Activated T-helper 17 cell treated with anti-CD3 and anti-CD28 coated beads, Interleukin-2, amount 50 U/mL, for 72 hours (primary cell): ENCODE data around the gene C1QTNF7. TPM values are rescaled to one million over a fixed set of nuclear protein-coding genes. Genes with fewer than 3 reads are reported as not detected.
A peak's percentile ranks its signal among the peaks of the same experiment; 100 is the strongest.

ENCODE experiments used
- ATAC-seq: fragments of 150-1000 bp; cut with Tn5 transposase; replicated peaks from 2 replicates; pipeline ENCODE4 v1.10.0; 2021; ENCODE audit warnings: mild to moderate bottlenecking, moderate library complexity
- H3K27ac Mint-ChIP-seq: one replicate; pipeline ENCODE4 v1.8.0; 2022; ENCODE audit warnings: mixed read lengths
- H3K27me3 Mint-ChIP-seq: one replicate; pipeline ENCODE4 v1.8.0; 2022; ENCODE audit warnings: mixed read lengths
- H3K36me3 Mint-ChIP-seq: one replicate; pipeline ENCODE4 v1.8.0; 2022; ENCODE audit warnings: low read depth, mild to moderate bottlenecking, mixed read lengths
- H3K4me1 Mint-ChIP-seq: one replicate; pipeline ENCODE4 v1.8.0; 2022; ENCODE audit warnings: mixed read lengths
- H3K4me3 Mint-ChIP-seq: one replicate; pipeline ENCODE4 v1.8.0; 2022; ENCODE audit warnings: mild to moderate bottlenecking, mixed read lengths
- H3K9me3 Mint-ChIP-seq: one replicate; pipeline ENCODE4 v1.8.0; 2022; ENCODE audit warnings: mixed read lengths
- total RNA-seq, 2 donors: library from RNA; stranded (reverse); gene quantifications; one replicate each; pipeline ENCODE4 v1.2.3, GENCODE V29; 2022

Gene C1QTNF7
- total RNA-seq, 2 donors from 2014 or later: not detected

DNA sequence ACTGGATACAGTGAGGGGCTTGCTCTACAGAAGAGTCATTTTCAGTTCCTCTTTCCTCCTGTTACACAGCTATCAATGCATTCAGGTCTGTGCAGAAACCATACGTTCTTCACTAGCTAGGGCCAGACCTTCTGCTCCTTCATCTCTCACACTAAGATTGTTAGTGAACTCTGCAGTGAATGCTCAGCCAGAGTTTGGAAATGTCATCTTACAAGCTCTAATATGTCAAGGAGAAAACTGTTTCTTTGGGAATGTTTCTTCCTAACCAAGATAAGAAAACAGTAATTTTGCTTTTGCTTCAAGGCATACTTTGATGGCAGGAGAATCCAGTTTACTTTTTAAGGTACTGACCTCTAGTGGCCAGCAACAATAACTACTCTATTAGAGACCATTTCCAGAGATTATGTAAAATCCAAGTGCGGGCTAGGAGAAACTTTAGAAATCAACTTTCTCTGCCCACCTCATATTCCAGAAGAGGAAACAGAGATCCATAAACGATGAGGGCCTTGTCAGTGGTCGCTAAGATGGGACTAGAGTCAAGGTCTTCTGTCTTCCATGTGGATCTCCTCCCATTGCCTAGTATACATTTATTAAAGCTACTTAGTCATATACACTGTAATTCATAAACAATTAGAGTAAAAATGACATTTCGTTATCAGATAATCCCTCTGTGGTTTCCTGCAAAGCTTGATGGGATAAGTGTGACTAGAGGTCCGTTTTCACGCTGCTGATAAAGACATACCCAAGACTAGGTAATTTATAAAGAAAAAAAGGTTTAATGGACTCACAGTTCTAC is 29.8 kb downstream of the C1QTNF7 start:
- H3K27ac Mint-ChIP-seq: no peak overlapping the region
- no peak for ATAC-seq
- no peak overlapping the region for H3K4me3 Mint-ChIP-seq
- no peaks in the 10 kb centered on the region for H3K36me3 Mint-ChIP-seq
- no peaks in the 10 kb centered on the region for H3K9me3 Mint-ChIP-seq
- no peaks in the 10 kb centered on the region for H3K4me1 Mint-ChIP-seq
- no peaks in the 10 kb centered on the region for H3K27me3 Mint-ChIP-seq

DNA sequence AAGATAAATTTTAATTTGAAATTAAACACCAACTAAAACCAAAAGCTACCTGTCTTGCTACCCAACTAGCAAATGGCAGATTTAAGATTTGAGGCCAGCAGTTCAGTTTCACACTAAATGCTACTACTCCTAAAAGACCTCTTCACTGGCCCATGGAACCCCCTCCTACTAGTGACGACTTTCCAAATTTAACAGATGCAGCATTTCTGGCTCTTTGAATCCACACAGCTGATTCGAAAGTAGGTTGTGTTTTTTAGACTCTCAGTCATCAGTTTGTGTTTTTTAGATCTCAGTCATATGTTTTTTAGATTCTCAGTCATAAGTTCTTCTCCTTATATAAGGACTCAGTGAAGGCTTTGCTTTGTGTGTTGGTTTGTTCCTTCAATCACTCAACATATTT is 30.8 kb downstream of the C1QTNF7 start:
- H3K4me1 Mint-ChIP-seq: no peaks in the 10 kb centered on the region
- no peak for ATAC-seq
- no peaks in the 10 kb centered on the region for H3K36me3 Mint-ChIP-seq
- no peaks in the 10 kb centered on the region for H3K9me3 Mint-ChIP-seq
- no peaks in the 10 kb centered on the region for H3K27me3 Mint-ChIP-seq
- H3K27ac Mint-ChIP-seq: no peak overlapping the region
- H3K4me3 Mint-ChIP-seq: no peak overlapping the region

DNA sequence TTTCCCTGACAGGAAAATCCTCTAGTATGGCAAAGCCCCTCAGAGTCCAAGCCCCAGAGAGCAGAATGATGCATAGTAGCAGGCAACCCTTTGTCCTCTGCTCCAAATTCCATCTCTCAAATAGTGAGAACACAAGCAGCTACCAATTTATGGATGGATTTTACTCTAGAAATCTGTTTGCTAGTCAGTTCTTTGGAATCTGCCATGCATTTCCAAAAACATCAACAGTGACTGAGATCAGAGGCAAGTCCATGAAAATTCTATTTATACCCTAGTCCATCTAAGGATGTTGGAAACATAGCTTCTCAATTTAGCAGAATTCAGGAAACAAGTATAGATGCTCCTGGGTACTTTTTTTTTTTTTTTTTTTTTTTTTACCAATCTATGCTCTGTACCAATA is 31.9 kb downstream of the C1QTNF7 start:
- Mint-ChIP-seq H3K9me3 (no peaks in the 10 kb centered on the region), H3K4me3 (no peak overlapping the region), H3K36me3 (no peaks in the 10 kb centered on the region), H3K27me3 (no peaks in the 10 kb centered on the region), H3K27ac (no peak overlapping the region), H3K4me1 (no peaks in the 10 kb centered on the region)
- no peak for ATAC-seq

DNA sequence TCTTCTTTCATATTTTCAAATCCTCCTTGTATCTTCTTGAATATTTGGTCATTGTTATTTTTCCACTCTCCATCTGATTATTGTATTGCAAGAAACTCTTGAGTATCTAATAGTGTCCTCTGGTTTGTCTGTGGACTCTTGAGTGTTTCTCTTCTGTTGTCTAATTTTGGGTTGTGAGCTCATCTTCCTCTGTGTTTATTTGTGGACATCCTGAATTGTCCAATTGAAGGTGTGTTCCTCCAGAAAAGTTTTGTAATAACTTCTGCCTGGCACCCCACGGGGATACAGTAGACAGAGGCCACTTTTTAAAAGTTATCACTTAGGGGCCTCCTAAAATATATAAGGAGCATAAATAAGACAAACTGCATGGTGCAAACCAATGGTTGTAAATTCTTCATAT is 38.8 kb downstream of the C1QTNF7 start:
- H3K27ac Mint-ChIP-seq: no peak overlapping the region
- peaks cover 6% of the 10 kb centered on the region for H3K4me1 Mint-ChIP-seq
- H3K36me3 Mint-ChIP-seq: no peaks in the 10 kb centered on the region
- no peaks in the 10 kb centered on the region for H3K27me3 Mint-ChIP-seq
- no peaks in the 10 kb centered on the region for H3K9me3 Mint-ChIP-seq
- H3K4me3 Mint-ChIP-seq: no peak overlapping the region
- ATAC-seq: no peak

DNA sequence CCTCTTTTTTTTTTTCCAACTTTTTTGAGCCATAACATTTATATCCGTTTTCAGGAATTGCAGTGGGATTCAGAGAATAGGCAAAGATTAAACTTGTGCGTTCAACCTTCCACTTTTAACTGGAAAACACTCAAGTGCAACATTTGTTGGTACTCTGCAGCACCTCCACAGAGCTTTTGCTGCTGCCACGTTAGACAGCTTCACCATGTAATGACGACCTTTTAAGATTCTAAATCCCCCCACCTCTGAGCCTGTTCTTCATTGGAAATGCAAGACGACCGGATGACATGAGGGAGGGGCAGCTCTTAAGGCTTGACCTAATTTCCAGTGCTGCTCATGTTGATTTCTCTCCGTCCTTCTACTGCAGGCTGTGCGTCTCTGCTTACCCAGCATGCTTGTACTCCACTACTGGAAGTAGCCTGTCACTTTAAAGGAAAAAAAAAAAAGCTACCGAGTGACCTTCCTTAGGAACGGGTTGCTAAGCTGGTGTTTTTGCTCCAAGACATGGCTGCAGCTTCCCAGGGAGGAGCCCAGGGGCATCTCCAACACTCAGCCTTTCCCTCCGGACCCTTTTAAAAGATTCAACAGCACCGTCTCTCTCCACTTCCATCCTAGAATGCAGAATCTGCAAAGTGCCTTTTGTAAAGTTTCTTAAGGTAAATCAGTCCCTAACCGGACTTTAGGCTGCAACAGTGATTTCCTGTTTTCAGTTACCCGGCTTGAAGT is 41.7 kb downstream of the C1QTNF7 start, which contains the start of gene CC2D2A:
Gene CC2D2A, plus strand, starts transcription at position 481 of the 726 bp plus-strand sequence. CDS start 6,051 bp downstream, outside the sequence.
- peak; percentile 31 for ATAC-seq
- no peaks in the 10 kb centered on the region for H3K36me3 Mint-ChIP-seq
- no peaks in the 10 kb centered on the region for H3K27me3 Mint-ChIP-seq
- peaks cover 6% of the 10 kb centered on the region for H3K4me1 Mint-ChIP-seq
- H3K27ac Mint-ChIP-seq: peak within 1 kb of the TSS; percentile 30
- H3K9me3 Mint-ChIP-seq: no peaks in the 10 kb centered on the region
- peak within 1 kb of the TSS; percentile 71 for H3K4me3 Mint-ChIP-seq

DNA sequence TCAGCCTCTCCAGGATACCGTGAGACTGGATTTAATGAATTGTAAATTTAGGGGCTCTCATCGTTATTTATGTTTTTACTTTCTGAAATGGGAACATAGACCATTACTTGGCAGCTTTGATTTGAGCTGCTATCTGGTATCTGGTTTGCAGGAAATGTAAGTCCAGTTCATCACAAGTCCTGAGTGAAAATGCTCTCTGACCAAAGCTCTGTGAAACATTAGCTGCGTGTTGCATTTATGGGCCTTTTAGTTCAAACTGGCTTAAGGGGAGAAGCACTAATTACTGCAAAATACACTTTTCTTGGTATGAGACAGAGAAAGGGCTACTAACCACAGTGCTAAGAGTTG is 42.3 kb downstream of the C1QTNF7 start:
- Mint-ChIP-seq H3K27ac (peak overlapping the region; percentile 30), H3K36me3 (no peaks in the 10 kb centered on the region), H3K4me1 (peaks cover 6% of the 10 kb centered on the region), H3K9me3 (no peaks in the 10 kb centered on the region), H3K4me3 (peak overlapping the region; percentile 71), H3K27me3 (no peaks in the 10 kb centered on the region)
- ATAC-seq: no peak

DNA sequence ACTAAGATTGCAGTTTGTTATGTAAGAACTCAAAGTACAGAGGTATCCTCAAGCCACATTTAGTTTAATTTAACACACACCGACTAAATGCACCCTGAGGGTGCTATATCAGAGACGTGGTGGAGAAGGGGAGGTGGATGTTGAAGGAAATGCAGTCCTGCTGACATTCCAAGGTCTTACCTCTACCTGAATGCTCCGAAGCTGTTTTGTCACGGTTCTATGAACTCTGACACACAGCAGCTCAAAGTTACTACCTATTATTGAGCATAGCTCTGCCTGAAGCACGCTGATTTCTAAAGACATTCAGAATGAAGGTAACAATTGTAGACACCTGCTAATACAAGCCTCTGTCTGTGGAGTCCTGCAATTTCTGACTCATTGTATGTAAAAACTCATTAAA is 48.6 kb downstream of the C1QTNF7 start:
- H3K27me3 Mint-ChIP-seq: no peaks in the 10 kb centered on the region
- no peak overlapping the region for H3K27ac Mint-ChIP-seq
- no peak overlapping the region for H3K4me3 Mint-ChIP-seq
- H3K4me1 Mint-ChIP-seq: no peaks in the 10 kb centered on the region
- ATAC-seq: no peak
- H3K36me3 Mint-ChIP-seq: no peaks in the 10 kb centered on the region
- H3K9me3 Mint-ChIP-seq: no peaks in the 10 kb centered on the region

DNA sequence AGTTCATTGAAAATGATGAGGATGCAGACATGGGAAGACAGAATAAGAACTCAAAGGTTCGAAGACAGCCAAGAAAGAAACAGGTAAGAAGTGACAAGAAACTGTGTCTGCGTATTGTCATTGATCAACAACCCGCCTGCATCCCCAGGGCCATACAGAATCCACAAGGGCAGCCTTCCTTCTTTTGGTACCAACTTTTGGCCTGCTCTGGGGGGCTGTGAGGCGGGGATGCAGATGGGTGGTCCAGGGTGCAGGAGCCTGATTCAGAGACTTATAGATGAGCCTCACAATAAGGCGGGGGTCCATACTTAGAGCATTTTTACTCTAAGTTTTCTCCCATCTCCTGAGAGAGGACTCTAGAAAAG is 50.9 kb downstream of the C1QTNF7 start:
- Mint-ChIP-seq H3K4me3 (no peak overlapping the region), H3K27me3 (no peaks in the 10 kb centered on the region), H3K36me3 (no peaks in the 10 kb centered on the region), H3K4me1 (no peaks in the 10 kb centered on the region), H3K27ac (no peak overlapping the region), H3K9me3 (peaks cover under 1% of the 10 kb centered on the region)
- ATAC-seq: no peak

DNA sequence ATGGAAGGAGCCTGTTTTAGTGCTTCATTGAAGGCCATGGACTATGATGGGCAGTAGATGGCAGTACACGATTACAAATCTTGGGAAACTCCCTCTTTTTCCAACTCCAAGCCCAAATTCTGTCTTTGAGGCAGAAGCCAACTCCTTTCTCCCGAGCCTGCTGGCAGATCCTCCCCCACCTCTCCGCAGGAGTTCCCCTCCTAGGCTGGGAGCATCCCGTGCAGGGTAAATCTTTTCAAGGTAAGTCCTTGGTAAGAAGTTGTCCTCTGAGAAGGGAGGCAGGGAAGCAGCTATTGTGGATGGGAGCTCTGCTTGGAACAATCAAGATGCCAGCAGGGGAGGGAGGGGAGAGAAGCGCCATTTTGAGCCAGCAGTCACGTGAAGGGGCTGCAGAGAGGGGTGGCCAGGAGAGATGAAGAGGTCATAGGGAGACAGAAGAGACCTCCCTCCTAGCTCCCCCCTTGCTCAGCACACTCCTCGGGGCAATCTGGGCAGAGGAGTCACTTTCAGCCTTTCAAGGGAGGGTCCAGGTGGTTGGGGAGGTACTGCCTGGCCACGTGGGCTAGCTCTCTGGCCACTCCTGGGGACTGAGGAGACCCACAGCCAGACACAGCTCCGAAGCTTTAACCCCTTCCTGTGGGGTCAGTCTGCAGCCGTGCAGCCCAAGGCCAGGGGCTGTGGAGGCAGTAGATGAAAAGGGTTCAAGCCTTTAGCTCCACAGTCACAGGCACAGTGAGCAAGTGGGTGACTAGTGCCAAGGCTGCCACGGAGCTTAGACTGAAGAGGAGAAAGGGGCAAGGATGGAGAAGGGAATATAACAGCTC is 51.5 kb downstream of the C1QTNF7 start:
- Mint-ChIP-seq H3K9me3 (peaks cover 5% of the 10 kb centered on the region), H3K4me3 (no peak overlapping the region), H3K27ac (no peak overlapping the region), H3K4me1 (no peaks in the 10 kb centered on the region), H3K36me3 (no peaks in the 10 kb centered on the region), H3K27me3 (no peaks in the 10 kb centered on the region)
- no peak for ATAC-seq

DNA sequence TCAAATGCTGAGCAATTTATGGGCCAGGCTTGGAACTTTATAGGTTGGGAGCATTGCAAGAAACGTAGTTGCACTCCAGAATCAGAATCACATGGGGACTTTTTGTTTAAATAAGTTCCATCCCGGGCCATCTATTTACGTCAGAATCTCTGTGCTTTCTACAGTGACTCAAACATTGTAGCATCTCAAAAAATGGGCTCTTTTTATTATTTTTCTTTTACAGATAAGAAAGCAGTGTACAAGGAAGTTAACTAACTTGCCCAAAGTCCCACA is 52.0 kb downstream of the C1QTNF7 start:
- Mint-ChIP-seq H3K27me3 (no peaks in the 10 kb centered on the region), H3K36me3 (no peaks in the 10 kb centered on the region), H3K4me1 (no peaks in the 10 kb centered on the region), H3K9me3 (peaks cover 5% of the 10 kb centered on the region), H3K4me3 (no peak overlapping the region), H3K27ac (no peak overlapping the region)
- ATAC-seq: no peak

DNA sequence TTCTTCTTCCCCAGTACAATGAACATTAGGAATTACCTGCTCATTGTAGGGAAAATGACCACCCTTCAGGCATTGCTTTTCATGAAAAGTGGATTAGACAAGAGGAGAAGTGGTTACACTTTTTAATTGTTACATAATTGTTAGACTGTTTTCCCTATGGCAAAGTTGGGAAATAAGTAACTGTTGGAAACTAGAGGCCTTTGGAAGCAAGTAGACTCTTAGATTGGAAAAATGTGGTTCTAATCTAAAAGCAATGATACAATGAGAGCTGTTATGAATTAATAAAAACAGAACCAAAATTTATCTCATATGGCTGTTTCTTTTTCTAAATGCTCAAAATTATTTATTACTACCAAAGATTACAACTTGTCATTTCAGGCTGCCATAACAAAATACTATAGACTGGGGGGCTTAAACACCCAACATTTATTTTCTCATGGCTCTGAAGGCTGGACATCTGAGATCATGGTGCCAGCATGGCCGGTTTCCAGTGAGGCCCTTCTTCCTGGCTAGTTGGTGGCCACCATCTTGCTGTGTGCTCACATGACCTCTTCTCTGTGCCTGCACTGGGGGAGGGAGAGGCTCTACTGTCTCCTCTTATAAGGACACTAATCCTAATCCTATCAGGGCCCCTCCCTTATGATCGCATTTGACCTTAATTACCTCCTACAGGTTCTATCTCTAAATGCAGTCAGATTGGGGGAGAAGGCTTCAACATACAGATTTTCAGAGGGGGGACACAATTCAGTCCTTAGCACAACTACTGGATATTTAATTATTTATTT is 54.3 kb downstream of the C1QTNF7 start:
- Mint-ChIP-seq H3K27ac (no peak overlapping the region), H3K4me3 (no peak overlapping the region), H3K27me3 (no peaks in the 10 kb centered on the region), H3K4me1 (no peaks in the 10 kb centered on the region), H3K9me3 (peaks cover 5% of the 10 kb centered on the region), H3K36me3 (no peaks in the 10 kb centered on the region)
- no peak for ATAC-seq

DNA sequence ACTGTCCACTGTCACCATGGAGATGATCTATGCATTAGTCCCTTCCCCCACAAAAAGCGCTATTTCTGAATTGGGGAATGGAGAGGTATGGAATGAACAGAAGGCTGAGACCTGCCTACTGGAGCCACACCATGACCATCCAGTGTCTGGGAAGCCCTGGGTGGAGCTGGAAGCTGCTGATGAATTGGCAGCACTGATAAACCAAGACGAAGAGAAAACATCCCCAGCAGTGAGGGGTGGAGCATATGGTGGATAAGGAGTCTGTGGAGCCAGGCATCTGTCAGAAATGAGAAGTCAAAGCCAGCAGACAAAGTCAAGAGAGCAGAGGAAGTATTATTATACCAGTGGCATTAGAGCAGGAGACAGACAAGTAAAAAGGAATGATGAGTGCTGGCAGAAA is 55.0 kb downstream of the C1QTNF7 start:
- Mint-ChIP-seq H3K9me3 (peaks cover 10% of the 10 kb centered on the region), H3K4me3 (no peak overlapping the region), H3K27me3 (no peaks in the 10 kb centered on the region), H3K27ac (no peak overlapping the region), H3K4me1 (no peaks in the 10 kb centered on the region), H3K36me3 (no peaks in the 10 kb centered on the region)
- ATAC-seq: no peak

DNA sequence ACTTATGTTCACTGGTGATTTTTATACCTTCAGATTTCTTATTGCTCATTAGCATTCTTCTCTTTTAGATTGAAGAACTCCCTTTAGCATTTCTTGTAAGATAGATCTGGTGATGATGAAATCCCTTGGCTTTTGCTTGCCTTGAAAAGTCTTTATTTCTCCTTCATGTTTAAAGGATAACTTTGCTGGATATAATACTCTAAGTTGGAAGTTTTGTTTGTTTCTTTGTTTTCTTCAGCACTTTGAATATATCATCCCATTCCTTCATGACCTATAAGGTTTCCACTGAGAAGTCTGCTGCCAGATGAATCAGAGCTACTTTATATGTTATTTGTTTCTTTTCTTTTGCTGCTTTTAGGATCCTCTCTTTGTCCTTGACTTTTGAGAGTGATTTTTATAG is 60.3 kb downstream of the C1QTNF7 start:
- H3K36me3 Mint-ChIP-seq: peaks cover 4% of the 10 kb centered on the region
- H3K27me3 Mint-ChIP-seq: no peaks in the 10 kb centered on the region
- H3K9me3 Mint-ChIP-seq: peaks cover 24% of the 10 kb centered on the region
- no peak for ATAC-seq
- H3K4me3 Mint-ChIP-seq: no peak overlapping the region
- no peak overlapping the region for H3K27ac Mint-ChIP-seq
- no peaks in the 10 kb centered on the region for H3K4me1 Mint-ChIP-seq
